Gastroesophageal sphincter (tissue), 4 donors: ENCODE data around the gene KIF1A. TPM values are rescaled to one million over a fixed set of nuclear protein-coding genes. Genes with fewer than 3 reads are reported as not detected.

Experiments
- ATAC-seq: fragments of 150-250 bp; one replicate; pipeline ENCODE4 v1.9.1; 2016; ENCODE audit warnings: mild to moderate bottlenecking, moderate library complexity
- H3K27ac ChIP-seq, 4 donors: fragments of 200-600 bp; sonication (generic) in 3 of 4; 1 replicate in 3 of 4; 2 replicates in 1 of 4; pipeline ENCODE4 v1.5.1; 2016 to 2019
- H3K27me3 ChIP-seq: fragments of 200-600 bp; sonication (generic); one replicate; pipeline ENCODE4 v1.5.1; 2019
- H3K36me3 ChIP-seq, 2 donors: fragments of 200-600 bp; sonication (generic); one replicate each; pipeline ENCODE4 v1.5.1; 2019; ENCODE audit warnings: control low read depth in 1 of 2
- H3K4me1 ChIP-seq, 3 donors: fragments of 200-600 bp; sonication (generic); 1 replicate in 2 of 3; 2 replicates in 1 of 3; pipeline ENCODE4 v1.5.1; 2016 to 2019; ENCODE audit warnings: control low read depth in 2 of 3
- H3K4me3 ChIP-seq, 2 donors: fragments of 200-600 bp; sonication (generic); one replicate each; pipeline ENCODE4 v1.5.1; 2019; ENCODE audit warnings: mild to moderate bottlenecking in 1 of 2, moderate library complexity in 1 of 2
- H3K9me3 ChIP-seq, 3 donors: fragments of 200-600 bp; sonication (generic); one replicate each; pipeline ENCODE4 v1.5.1; 2017 to 2019; ENCODE audit warnings: control low read depth in 2 of 3
- CTCF ChIP-seq, 4 experiments: fragments of 200-600 bp in 2 of 4; fragments of 450-650 bp in 2 of 4; sonication (generic) in 1 of 4; IDR thresholded peaks; one replicate each; pipeline ENCODE4 v1.5.1; 2017 to 2019; ENCODE audit warnings: antibody characterized with exemption in 4 of 4, mild to moderate bottlenecking in 2 of 4, moderate library complexity in 2 of 4
- EP300 ChIP-seq: sonication (generic); formaldehyde crosslinking; IDR thresholded peaks from one replicate; pipeline ENCODE4 v1.6.1; 2017; ENCODE audit warnings: antibody characterized with exemption, mild to moderate bottlenecking
- POLR2A ChIP-seq, 2 donors: fragments of 450-650 bp; IDR thresholded peaks; one replicate each; pipeline ENCODE4 v1.6.1; 2017; ENCODE audit warnings: antibody characterized with exemption in 2 of 2, mild to moderate bottlenecking in 2 of 2, moderate library complexity in 1 of 2
- POLR2AphosphoS5 ChIP-seq: sonication (generic); formaldehyde crosslinking; IDR thresholded peaks from one replicate; pipeline ENCODE4 v1.6.1; 2017; ENCODE audit warnings: antibody characterized with exemption
- WGBS, 2 donors: methylation state at CpG; one replicate each; pipeline ENCODE4 v1.1.5; 2018; ENCODE audit warnings: low coverage in 1 of 2; 5-methylcytosine and 5-hydroxymethylcytosine counted together
- total RNA-seq, 4 donors: library from RNA; depleted of rRNA; stranded (reverse); fragments of >200 nt; gene quantifications; one replicate each; pipeline ENCODE4 v1.1.0, GENCODE V29; 2016

KIF1A gene
- total RNA-seq, 4 donors from 2014 or later: 0.62 to 2.3 (median 1.6) TPM

- Histone ChIP-seq H3K4me3 (no peak overlapping the region), H3K27ac (no peak overlapping the region), H3K36me3 (no peaks in the 10 kb centered on the region), H3K9me3 (peaks cover 0 to 15% (median 0%) of the 10 kb centered on the region in 3 donors), H3K27me3 (peaks cover 33% of the 10 kb centered on the region), H3K4me1 (no peaks in the 10 kb centered on the region)
- ATAC-seq: no peak
- WGBS, 2 donors: 81 to 82% methylated on average over 11 to 12 of the region's 17 CpGs
- TF ChIP-seq CTCF (IDR thresholded peaks at IDR 0.05): no peak
Measured at GRCh38 chr2:240811346-240812300, 8.4 kb downstream of the KIF1A start.

- peaks cover 0 to 22% (median 0%) of the 10 kb centered on the region in 3 donors for H3K9me3 ChIP-seq
- H3K27me3 ChIP-seq: peaks cover 27% of the 10 kb centered on the region
- WGBS, 2 donors: 89 to 90% methylated on average over 11 to 13 of the region's 16 CpGs
- H3K27ac ChIP-seq: no peak overlapping the region
- H3K4me3 ChIP-seq: no peak overlapping the region
- no peaks in the 10 kb centered on the region for H3K36me3 ChIP-seq
- no peak for TF ChIP-seq POLR2AphosphoS5
- TF ChIP-seq EP300: no peak
- H3K4me1 ChIP-seq: no peaks in the 10 kb centered on the region
- ATAC-seq: no peak
Measured at GRCh38 chr2:240810621-240811020, 9.4 kb downstream of the KIF1A start.

DNA sequence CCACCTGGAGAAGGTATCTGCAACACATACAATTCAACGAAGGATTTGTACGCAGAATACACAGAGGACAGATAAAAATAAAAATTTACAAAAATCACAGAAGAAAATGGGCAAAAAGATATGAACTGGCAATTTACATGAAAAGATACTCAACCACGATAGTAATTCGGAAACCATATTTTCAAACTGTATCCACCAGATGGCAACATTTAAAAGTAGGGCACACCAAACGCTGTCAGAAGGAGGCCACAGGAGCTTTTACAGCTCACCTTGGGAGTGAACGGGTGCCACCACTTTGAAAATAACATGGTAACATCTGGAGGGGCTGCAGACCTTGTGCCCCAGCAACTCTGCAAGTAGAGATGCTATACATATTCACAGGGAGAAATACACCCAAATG lies 9.8 kb downstream of the KIF1A start:
- Histone ChIP-seq H3K27ac (no peak overlapping the region), H3K4me3 (no peak overlapping the region), H3K27me3 (peaks cover 22% of the 10 kb centered on the region), H3K4me1 (no peaks in the 10 kb centered on the region), H3K36me3 (no peaks in the 10 kb centered on the region), H3K9me3 (peaks cover 0 to 20% (median 0%) of the 10 kb centered on the region in 3 donors)
- WGBS, 2 donors: 62 to 64% methylated on average over 5 to 6 of the region's 6 CpGs
- no peak for ATAC-seq
- TF ChIP-seq POLR2A (IDR thresholded peaks at IDR 0.05): no peak
- no peak for TF ChIP-seq CTCF (IDR thresholded peaks at IDR 0.05)
- TF ChIP-seq EP300: no peak
- no peak for TF ChIP-seq POLR2AphosphoS5

GRCh38 chr2:240809276-240809675 lies 10.7 kb downstream of the KIF1A start:
- Histone ChIP-seq H3K27ac (no peak overlapping the region), H3K27me3 (peaks cover 13% of the 10 kb centered on the region), H3K4me1 (no peaks in the 10 kb centered on the region), H3K9me3 (peaks cover 0 to 11% (median 0%) of the 10 kb centered on the region in 3 donors), H3K4me3 (no peak overlapping the region), H3K36me3 (no peaks in the 10 kb centered on the region)
- no peak for TF ChIP-seq CTCF (IDR thresholded peaks at IDR 0.05)
- TF ChIP-seq POLR2A (IDR thresholded peaks at IDR 0.05): no peak
- no peak for TF ChIP-seq POLR2AphosphoS5
- no peak for TF ChIP-seq EP300
- no peak for ATAC-seq
- WGBS, 2 donors: 78 to 93% methylated on average over 8 to 9 of the region's 9 CpGs

- 60 to 100% methylated on average over 1 to 2 of the region's 2 CpGs for WGBS, 2 donors
- H3K4me1 ChIP-seq: no peaks in the 10 kb centered on the region
- ATAC-seq: no peak
- TF ChIP-seq EP300: no peak
- no peak for TF ChIP-seq CTCF (IDR thresholded peaks at IDR 0.05)
- TF ChIP-seq POLR2AphosphoS5: no peak
- TF ChIP-seq POLR2A (IDR thresholded peaks at IDR 0.05): no peak
- peaks cover 0 to 7% (median 0%) of the 10 kb centered on the region in 3 donors for H3K9me3 ChIP-seq
- H3K27me3 ChIP-seq: peaks cover 28% of the 10 kb centered on the region
- H3K36me3 ChIP-seq: no peaks in the 10 kb centered on the region
- H3K27ac ChIP-seq: no peak overlapping the region
- H3K4me3 ChIP-seq: no peak overlapping the region
Measured at GRCh38 chr2:240806459-240806858, 13.6 kb downstream of the KIF1A start.
